Activated CD8-positive, alpha-beta memory T cell treated with anti-CD3 and anti-CD28 coated beads for 36 hours (primary cell): ENCODE results near the gene GNB1. TPM values are rescaled to one million over a fixed set of nuclear protein-coding genes. Genes with fewer than 3 reads are reported as not detected.

Source experiments
- CTCF ChIA-PET: fragments of 350-600 bp; sonication (Branson Sonifier 250); formaldehyde crosslinking; loops from one replicate; lab custom pipeline; 2021; ENCODE audit warnings: antibody characterized with exemption; lab: Charles Lee
- POLR2A ChIA-PET: fragments of 350-600 bp; sonication (Branson Sonifier 250); formaldehyde crosslinking; loops from one replicate; lab custom pipeline; 2021; ENCODE audit warnings: antibody characterized with exemption; lab: Charles Lee
- total RNA-seq, 2 experiments: library from RNA; stranded (reverse); gene quantifications; one replicate each; pipeline ENCODE4 v1.2.3, GENCODE V29; 2021

Gene GNB1
- total RNA-seq, 2 experiments from 2014 or later: 420 to 435 TPM

DNA sequence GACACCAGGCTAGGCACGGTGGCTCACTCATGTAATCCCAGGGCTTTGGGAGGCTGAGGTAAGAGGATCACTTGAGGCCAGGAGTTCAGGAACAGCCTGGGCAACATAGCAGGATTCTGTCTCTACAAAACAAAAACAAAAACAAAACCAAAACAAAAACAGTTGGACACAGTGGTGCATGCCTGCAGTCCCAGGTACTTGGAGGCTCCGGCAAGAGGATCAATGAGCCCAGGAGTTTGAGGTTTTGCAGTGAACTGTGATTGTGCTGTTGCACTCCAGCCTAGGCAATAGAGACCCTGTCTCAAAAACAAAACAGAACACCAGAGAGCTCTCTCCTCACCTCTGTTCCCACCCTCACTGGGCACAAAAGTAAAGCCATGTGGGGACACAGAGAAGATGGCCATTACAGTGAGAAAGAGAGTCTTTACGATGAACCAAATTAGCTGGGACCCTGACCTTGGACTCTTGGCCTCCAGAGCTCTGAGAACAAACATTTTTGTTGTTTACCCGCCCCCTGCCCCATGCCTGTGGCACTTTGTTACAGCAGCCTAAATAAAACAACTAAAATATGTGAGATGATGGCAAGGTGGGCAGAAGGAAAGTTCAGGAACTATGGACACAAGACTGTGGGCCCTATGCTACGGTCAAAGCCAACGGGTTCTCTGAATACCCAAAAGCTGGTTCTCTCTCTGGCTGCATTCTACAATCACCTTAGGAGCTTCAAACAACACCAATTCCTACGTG, 122.5 kb downstream of the GNB1 start:
- ChIA-PET CTCF (no interaction called here), POLR2A (no interaction called here)

DNA sequence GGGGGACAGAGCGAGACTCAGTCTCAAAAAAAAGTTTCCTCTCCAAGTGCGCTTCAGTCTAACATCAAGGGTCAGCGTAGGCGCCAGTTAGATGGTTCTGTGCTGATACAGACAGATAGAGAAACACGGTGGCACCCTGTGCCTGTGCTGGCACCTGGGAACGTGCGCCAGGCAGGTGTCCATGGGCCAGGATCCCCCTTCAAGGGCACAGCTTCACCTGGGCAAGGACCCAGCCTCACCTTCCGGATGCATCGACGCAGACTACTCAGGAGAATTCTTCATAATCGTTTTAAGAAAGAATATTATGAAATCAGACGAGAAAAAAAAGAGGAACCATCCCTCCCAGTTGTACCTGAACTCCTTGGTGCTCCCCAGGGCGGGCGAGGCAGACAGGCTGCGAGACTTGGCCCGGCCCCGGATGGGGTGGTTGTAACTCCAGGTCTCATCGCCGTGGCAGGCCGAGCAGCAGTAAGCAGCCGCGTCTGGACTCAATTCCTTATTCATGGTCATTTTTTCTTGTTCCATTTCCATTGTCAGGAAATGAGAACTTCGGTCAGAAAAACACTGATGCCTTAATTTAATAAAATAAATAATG, 125.9 kb downstream of the GNB1 start:
- ChIA-PET CTCF (no interaction called here), POLR2A (no interaction called here)

DNA sequence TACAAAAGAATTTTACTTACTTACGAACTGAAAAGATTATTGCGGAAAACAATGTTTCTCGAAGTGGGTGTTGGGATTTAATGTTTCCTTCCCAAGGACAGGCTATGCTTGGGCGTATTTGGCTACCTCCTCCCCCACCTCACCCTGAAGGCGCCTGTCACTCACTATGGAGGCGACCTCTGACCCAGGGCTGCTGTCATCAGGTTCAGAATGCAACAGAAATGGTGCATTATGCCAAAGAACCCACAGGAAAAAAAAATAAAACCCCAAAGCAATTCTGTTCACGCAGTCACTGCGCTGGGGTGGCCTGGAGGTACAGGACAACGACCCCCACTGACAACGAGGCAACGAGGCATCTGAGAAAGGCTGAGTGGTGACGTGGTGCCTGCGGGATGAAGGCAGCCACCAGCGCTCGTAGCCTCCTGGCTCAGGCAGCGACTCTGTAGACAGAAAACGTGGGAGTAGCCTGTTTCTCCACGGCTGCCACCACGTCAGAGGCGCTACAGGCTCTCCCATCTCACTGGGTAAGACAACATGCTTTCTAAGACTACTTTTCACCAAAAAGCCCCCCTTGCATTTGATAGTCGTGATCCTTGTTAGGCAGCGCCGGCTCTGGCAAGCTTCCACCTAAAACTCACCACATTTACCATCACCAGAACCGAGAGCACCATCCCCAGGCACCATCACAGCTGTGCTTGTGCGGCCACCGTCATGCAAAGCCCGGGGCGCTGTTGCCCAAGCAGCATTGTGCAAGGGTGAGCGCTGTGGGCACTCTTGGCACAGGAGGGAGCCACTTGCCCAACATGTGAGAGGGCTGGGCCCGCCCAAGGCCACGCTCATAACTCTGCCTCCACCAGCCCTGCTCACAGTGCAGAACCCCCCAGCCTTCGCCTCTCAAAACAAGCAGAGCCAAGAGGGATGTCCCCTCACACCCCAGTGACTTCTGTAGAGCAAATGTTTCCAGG, 126.9 kb downstream of the GNB1 start:
- CTCF ChIA-PET: no interaction called here
- POLR2A ChIA-PET: no interaction called here

DNA sequence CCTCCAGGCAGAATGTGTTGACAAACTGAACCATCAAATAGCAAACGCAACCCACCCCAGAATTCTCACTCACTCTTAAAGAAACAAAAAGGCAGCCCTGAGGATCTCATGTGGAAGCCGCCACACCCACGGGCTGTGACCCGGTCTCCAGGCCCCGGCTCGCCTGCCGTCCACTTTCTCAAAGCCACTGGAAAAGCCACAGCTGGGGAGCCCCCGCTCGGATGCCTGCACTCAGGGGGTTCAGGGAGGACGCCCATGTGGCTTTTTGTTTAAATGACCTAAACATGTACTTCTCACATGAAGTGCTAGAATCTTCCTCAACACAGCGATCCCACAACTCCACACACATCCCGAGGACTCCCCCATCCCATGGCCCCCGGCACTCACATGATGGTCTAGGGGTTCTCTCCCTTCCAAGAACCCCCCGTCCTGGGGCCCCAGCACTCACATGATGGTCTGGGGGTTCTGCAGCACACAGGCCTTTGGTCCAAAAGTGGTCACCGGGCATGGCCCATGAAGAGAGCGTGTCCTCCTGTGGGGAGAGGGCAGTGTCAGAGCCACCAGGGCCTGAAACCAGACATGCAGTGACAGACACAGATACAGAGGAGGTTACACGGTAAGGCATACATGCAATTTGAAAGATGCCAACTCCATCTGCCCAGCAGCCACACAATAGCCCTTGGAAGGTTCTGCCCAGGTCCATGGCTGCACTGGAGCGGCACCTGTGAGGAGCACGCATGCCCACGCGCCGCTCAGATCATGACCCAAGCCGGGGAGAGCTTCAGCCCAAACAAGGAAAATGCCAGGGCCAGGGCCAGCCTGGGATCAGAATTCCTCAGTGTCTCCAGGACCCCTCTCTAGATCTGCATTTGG, 129.1 kb downstream of the GNB1 start:
- POLR2A ChIA-PET: no interaction called here
- CTCF ChIA-PET: interaction anchor here (1.4 kb wide), 1 partner anchor 145 kb away, joined by 4 read pairs; no protein-coding TSS in a partner anchor

DNA sequence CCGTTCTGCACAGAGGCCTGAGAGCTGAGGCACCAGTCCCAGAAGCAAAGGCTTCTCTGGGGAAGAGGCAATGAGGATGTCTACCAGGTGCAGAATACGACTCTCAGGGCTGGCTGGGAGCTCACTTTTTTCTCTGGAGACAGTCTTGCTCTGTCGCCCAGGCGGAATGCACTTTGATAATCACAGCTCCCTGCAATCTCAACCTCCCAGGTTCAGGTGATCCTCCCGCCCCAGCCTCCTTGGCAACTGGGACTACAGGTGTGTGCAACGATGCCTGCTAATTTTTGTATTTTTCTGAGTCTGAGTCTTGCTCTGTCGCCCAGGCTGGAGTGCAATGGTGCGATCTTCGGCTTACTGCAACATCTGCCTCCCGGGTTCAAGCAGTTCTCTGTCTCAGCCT, 130.2 kb downstream of the GNB1 start:
- ChIA-PET CTCF (interaction anchor here (1.4 kb wide), 1 partner anchor 146 kb away, joined by 4 read pairs; no protein-coding TSS in a partner anchor), POLR2A (no interaction called here)

DNA sequence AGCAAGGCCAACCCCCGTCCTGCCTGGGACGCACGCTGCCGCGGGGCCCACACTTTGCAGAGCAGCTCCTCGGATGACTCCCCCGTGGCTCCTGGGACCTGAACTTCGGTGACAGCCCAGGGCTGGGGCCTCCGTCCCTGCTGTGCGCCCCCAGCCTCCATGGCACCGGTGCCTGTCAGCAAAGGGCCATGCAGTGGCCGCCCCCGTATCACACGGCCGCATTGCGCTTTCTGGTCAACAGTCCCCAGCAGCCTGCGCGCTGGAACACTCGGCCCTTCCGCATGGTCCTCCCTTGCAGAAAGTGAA, 130.6 kb downstream of the GNB1 start:
- POLR2A ChIA-PET: no interaction called here
- CTCF ChIA-PET: interaction anchor here (1.4 kb wide), 1 partner anchor 146 kb away, joined by 4 read pairs; no protein-coding TSS in a partner anchor

DNA sequence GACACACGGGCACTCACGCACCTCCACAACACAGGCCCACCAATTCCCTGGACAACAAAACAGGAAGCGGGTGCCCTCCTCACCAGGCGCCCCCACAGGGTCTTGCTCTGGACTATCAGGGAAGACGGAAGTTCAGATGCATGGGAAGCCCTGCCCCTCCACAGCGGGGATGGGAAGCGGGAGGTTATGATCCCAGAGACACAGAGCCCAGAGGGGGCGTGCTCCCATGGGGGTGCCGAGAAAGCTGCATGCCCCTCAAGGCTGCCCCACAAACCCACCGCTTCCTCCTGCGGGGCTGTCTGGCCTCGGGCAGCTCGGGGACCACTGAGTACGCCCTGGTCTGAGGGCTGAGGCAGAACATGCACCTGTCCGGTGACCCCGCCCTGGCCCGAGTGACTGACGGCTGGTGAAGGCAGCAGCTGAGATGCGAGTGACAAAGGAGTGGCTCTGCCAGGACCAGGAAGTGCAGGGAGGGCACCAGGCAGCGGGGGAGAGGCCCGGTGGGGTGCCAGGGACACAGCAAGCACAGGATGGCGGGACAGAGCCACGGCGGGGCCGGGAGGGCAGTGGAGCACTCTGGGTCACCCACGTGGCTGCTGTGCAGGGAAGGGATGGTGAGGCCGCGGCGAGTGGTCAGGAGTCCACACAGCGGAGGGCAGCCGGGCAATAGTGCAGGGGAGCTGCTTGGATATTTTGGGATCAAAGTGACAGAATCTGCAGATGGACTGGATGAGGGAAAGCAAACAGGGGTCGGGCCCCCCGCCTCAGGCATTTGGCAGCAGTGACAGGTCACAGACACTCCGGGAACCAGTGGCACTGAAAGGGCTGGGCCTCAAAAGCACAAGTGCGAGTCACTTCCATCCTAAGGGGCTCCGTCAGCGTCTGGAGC, 131.2 kb downstream of the GNB1 start:
- ChIA-PET POLR2A (no interaction called here), CTCF (interaction anchor here (1.4 kb wide), 1 partner anchor 147 kb away, joined by 4 read pairs; no protein-coding TSS in a partner anchor)

DNA sequence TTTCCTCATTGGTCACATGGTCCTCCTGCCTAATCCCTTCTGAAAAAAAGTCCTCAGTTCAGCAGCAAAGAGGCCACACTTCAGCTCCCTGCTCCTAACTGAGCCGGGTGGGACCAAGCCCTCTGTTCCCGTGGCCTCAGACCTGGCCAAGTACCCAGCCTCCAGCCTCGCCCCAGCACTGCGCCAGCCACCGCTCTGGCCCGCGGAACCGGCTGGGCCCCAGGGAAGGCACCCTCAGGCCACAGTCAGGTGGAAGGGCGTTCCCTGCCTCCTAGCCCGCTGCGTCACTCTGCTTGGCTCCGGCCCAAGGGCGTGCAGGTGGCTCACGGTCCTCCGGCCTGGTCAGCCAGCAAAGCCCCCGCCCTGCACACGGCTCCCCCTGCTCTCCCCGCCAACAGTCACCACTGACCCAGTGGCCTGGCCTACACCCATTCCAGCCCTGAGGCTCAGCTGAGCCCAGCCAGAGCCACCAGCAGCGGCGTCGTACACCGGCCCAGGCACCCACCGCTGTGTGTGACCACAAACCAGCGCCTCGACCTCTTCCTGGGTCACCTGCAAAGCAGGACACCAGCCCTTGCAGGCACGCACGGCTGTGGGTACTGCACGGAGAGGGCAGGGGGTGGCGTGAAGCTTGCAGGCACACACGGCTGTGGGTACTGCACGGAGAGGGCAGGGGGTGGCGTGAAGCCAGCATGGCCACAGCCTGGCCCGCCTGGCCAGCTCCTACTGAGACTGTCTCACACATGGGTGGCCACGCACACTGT, 132.0 kb downstream of the GNB1 start:
- ChIA-PET CTCF (no interaction called here), POLR2A (no interaction called here)

DNA sequence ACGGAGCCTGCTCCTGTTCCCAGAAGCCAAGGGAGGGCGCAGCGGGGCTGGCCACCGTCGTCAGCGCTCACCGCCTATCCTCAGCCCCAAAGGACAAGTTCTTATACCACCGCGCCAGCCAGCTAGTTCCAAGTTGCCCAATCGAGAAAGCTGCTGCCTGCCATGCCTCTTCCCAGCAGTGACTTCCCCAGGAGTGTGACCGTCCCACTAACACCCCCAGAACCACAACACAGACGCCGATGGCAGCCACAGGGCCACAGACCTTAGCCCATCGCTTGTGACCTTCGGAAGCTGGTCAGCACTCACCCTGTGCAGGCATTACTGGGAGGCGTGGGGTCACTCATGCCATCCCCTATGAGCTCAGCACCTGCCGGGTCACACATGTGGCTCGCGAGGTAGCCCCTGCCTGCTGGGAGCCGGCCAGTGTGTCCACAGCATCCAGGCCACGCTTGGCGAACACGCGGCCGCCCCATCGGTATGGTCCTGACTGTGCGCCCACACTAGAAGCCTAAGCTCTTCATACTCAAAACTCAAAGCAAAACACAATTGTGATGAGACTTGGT, 132.7 kb downstream of the GNB1 start:
- ChIA-PET CTCF (no interaction called here), POLR2A (no interaction called here)

DNA sequence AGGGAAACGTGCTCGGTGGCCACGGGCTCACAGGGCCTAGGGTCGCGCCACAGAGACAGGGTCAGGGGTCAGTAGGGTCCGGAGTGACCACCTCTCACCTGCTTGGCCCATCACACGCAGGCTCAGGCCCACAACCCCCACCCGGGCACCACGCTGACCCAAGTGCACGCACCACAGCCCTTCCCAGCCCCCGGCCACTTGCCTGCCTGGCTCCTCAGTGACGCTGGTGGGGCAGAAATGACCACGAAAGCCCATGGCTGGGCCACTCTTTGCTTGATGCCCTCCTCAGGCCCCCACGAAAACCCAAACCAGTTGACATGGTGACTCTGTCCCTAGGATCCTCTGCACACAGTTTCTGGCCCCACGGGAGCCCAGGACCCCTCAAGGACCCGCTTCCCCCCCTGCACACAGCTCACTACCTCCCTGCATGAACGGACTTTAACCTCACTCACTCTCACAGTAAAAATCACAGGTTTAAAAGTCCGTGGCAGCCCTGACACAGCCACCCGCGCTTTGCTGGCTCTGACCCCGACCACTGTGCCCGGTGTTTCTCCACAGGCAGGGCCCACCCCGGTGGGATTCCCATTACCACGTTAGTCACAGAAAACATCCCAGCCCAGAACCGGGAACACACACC, 133.3 kb downstream of the GNB1 start:
- POLR2A ChIA-PET: no interaction called here
- CTCF ChIA-PET: interaction anchor here (1.0 kb wide), 1 partner anchor 127 kb away, joined by 3 read pairs; no protein-coding TSS in a partner anchor

DNA sequence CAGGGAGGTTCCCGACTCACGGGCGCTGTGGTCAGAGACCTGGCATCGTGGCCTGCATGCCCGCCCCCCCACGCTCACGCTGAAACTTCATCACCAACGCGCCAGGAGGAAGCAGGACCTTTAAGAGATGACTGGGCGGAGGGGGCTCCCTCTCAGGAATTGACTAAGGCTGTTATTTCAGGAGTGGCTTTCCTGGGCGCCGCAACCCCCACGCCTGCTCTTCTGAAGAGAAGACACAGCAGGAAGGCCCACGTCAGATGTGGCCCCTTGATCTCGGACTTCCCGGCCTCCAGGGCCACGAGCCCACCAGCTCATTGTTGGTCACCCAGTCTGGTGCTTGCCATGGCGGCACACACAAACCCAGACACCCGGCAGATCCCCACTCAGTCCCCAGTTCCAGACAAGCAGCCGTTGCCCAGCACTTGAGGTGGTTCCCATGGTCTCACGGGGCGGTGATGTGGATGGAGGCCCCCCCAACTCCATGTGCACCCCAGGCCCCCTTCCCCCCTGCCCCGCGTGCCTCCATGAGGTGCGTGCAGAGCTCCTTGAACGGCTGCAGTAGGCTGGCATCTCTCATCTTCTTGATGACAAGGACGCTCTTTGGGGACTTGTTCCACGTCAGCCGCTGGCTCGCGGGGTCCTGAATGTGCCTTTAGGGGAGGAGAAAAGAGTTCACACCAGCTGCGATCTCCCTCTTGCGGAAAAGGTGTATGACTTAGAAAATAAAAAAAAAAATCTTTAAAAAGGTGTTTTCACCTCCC, 134.0 kb downstream of the GNB1 start:
- ChIA-PET CTCF (interaction anchor here (1.0 kb wide), 1 partner anchor 128 kb away, joined by 3 read pairs; no protein-coding TSS in a partner anchor), POLR2A (no interaction called here)

DNA sequence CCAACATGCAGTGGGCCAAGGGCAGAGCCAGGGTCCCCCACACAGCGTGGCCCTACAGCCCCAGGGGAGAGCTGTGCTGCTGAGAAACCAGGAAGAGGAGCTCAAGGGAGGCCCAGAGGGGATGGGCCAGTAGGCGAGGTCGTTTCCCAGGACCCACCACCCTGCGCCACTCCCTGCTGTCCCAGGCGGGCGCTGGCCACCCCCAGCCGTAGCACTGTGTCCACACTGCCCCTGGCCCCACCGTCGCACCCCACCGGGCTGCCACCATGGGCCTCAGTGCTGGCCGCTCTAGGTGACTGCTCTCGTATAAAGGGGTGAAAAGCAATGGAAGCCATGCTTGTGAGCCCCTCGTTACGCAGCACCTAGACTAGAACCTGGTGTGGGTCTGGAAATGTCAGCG, 135.0 kb downstream of the GNB1 start:
- ChIA-PET POLR2A (interaction anchor here (0.5 kb wide), 1 partner anchor 153 kb away, joined by 5 read pairs; no protein-coding TSS in a partner anchor), CTCF (interaction anchor here (0.6 kb wide), 1 partner anchor 98 kb away, joined by 3 read pairs; no protein-coding TSS in a partner anchor)

DNA sequence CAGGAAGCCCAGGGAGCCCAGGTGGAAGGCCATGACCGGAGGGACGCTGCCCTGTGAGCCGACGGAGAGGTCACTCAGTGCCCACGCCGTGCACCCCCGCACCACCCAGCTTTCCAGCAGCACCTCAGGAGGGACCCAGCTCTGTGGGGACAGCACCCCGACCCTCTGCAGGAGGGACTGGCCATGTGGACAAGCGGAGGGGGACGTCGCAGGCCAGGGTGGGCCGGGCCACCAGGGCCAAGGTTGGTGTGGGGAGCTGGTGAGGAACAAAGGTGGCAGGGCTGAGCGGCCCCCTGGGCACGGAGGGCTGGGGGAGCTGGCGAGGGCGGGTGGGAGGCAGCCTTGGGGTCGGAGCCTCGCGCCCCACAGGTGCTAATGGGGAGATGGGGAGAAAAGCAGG, 135.5 kb downstream of the GNB1 start:
- POLR2A ChIA-PET: interaction anchor here (0.5 kb wide), 1 partner anchor 154 kb away, joined by 5 read pairs; no protein-coding TSS in a partner anchor

DNA sequence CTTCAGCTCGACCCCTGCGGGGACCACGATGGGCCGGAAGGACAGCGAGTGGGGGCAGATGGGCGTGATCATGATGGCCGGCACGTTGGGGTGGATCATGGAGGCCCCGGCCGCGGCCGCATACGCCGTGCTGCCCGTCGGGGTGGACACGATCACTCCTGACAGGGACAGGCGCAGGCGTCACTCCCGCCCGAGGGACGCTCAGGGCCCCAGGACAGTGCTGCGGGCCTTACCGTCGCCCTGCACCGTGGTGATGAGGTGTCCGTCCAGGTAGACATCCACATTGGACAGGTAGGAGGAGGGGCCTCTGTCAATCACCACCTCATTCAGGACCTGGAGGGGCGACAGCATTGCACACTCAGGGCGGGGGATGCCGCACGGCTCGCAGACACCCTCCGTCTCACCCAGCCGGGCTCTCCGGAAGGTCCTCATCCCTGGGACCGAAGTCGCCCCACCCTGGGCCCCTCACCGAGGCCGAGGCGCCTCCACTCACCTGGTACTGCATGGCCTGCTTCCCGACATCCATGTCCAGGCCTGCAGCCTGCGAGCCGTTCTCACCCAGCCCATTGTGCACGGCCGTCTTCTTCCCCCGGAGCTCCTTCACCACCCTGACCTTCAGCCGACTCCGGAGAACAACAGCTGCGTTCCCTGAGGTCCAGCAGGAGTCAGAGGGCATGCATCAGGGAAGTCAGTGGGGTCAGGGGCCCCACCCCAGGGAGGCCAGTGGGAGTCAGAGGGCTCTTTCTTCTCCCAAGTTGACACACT, 136.7 kb downstream of the GNB1 start:
- CTCF ChIA-PET: interaction anchor here (0.8 kb wide), 1 partner anchor 152 kb away, joined by 3 read pairs; no protein-coding TSS in a partner anchor
- POLR2A ChIA-PET: no interaction called here

More for the DNA sequence above, 135.5 kb downstream of the GNB1 start:
- CTCF ChIA-PET: interaction anchor here (0.6 kb wide), 1 partner anchor 98 kb away, joined by 3 read pairs; no protein-coding TSS in a partner anchor

DNA sequence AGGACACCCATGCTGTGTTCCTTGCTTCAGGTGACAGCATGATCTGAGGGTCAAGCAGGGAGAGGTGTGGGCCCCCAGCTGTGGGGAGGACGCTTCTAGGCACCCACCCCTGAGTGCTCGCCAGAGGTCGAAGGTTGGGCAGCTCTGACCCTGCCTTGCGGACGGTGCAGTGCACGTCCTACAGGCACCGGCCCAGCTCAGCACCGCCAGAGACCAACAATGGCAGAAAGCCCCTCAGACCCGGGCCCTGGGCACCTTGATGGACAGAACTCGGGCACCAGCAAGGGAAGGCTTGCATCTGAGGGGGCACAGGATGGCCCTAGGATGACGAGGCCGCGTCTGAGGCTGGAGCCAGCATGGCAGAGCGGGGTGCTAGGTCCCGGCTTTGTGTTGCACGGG, 137.3 kb downstream of the GNB1 start:
- POLR2A ChIA-PET: no interaction called here
- CTCF ChIA-PET: interaction anchor here (0.8 kb wide), 1 partner anchor 152 kb away, joined by 3 read pairs; no protein-coding TSS in a partner anchor
